ENCODE measurements around the gene MSL1. TPM values are rescaled to one million over a fixed set of nuclear protein-coding genes. Genes with fewer than 3 reads are reported as not detected.

The MSL1 gene
- total RNA-seq, 2 donors from 2014 or later: 95.4 to 108 TPM

DNA sequence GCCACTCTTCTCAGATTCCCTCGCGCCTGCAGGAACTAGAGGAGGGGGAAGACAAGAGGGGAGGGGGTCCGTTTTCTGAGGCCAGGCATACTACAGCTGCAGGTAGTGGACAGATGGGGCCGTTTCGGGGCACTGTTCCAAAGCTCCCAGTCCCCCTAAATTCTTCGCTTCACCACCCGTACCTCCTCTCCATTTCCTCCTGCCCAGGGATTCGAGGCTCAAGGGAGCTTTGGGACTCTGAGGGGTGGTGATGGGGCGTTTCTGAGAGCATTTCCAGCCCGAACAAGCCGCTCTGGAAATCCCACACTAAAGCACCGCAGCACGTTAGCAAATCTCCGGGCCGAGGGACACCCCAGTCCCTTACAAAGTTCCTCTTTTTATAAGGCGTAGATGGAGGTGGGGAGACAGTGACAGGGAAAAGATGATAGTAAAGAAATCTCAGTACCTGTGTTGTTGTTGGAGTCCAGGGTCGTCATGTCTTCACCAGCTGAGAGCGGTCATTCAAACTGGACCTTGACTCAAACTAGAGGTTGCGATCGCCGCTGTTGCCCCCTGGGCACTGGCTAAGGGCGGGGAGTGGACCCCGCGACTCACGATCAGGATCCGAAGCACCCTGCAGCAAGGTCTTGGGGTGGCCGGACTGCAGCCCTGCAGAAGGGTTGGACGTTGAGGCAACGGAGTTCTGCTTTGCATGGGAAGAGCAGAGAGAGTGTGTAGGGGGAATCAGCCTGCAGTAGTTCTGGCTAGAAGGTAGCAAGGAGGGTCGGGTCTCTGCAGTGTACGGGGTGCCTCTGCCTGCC, 22.0 kb upstream of the MSL1 start:
- no peaks in the 10 kb centered on the region for H3K36me3 ChIP-seq (ENCODE audit: control insufficient read depth, insufficient read depth, low read length)
- peaks cover 11% of the 10 kb centered on the region for H3K27me3 ChIP-seq (ENCODE audit: control insufficient read depth, insufficient read depth, low read length, poor library complexity, severe bottlenecking)
- peak overlapping the region; percentile 79 for H3K4me3 ChIP-seq (ENCODE audit: low read length)
- Mint-ChIP-seq H3K27me3 (ENCODE audit: insufficient read depth) (peaks cover 57% of the 10 kb centered on the region), H3K27ac (peak overlapping the region; percentile 95), H3K4me3 (peak overlapping the region; percentile 53), H3K36me3 (ENCODE audit: low read depth) (peaks cover 12% of the 10 kb centered on the region), H3K4me1 (peaks cover 42% of the 10 kb centered on the region), H3K9me3 (peaks cover 10% of the 10 kb centered on the region)
- H3K9me3 ChIP-seq (ENCODE audit: control insufficient read depth, low read length): no peaks in the 10 kb centered on the region
- 17 to 34% methylated on average over 13 to 29 of the region's 31 CpGs for WGBS, 2 experiments (ENCODE audit: insufficient coverage in 1 of 2, insufficient read length in 1 of 2)
- TF ChIP-seq, protein P1, sequence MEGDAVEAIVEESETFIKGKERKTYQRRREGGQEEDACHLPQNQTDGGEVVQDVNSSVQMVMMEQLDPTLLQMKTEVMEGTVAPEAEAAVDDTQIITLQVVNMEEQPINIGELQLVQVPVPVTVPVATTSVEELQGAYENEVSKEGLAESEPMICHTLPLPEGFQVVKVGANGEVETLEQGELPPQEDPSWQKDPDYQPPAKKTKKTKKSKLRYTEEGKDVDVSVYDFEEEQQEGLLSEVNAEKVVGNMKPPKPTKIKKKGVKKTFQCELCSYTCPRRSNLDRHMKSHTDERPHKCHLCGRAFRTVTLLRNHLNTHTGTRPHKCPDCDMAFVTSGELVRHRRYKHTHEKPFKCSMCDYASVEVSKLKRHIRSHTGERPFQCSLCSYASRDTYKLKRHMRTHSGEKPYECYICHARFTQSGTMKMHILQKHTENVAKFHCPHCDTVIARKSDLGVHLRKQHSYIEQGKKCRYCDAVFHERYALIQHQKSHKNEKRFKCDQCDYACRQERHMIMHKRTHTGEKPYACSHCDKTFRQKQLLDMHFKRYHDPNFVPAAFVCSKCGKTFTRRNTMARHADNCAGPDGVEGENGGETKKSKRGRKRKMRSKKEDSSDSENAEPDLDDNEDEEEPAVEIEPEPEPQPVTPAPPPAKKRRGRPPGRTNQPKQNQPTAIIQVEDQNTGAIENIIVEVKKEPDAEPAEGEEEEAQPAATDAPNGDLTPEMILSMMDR (conservative IDR thresholded peaks at IDR 0.05): no peak
- no peak overlapping the region for H3K27ac ChIP-seq (ENCODE audit: low read depth, low read length)
- H3K9ac ChIP-seq (ENCODE audit: extremely low read depth, low read length, poor library complexity, severe bottlenecking): no peak overlapping the region
- DNase-seq: peak; percentile 68
- peaks cover 5% of the 10 kb centered on the region for H3K4me1 ChIP-seq (ENCODE audit: control insufficient read depth, insufficient read depth, low read length)

DNA sequence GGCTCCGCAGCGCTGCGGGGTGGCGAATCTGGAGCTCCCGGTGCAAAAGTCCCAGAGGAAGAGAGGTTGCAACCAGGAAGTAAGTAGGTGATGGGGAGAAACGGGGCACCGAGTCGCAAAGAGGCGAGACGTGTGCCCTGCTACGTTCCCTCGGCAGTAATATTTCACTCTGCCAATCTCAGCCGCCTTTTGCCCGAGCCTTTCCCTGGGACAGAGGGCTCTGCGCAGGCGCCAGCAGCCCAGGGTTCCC, 21.4 kb upstream of the MSL1 start, which contains the start of gene NR1D1:
TSS of gene NR1D1 (minus strand) at position 171 of the 250 bp plus-strand sequence. CDS start 495 bp downstream, outside the sequence.
- WGBS, 2 experiments (ENCODE audit: insufficient coverage in 1 of 2, insufficient read length in 1 of 2): 0 to 1% methylated on average over 4 to 16 of the region's 16 CpGs
- peaks cover 9% of the 10 kb centered on the region for H3K36me3 Mint-ChIP-seq (ENCODE audit: low read depth)
- no peak within 1 kb of the TSS for H3K9ac ChIP-seq (ENCODE audit: extremely low read depth, low read length, poor library complexity, severe bottlenecking)
- no peak within 1 kb of the TSS for H3K27ac ChIP-seq (ENCODE audit: low read depth, low read length)
- DNase-seq: no peak
- H3K4me1 ChIP-seq (ENCODE audit: control insufficient read depth, insufficient read depth, low read length): peaks cover 5% of the 10 kb centered on the region
- H3K4me3 ChIP-seq (ENCODE audit: low read length): peak within 1 kb of the TSS; percentile 79
- H3K4me3 Mint-ChIP-seq: peak within 1 kb of the TSS; percentile 53
- H3K36me3 ChIP-seq (ENCODE audit: control insufficient read depth, insufficient read depth, low read length): no peaks in the 10 kb centered on the region
- H3K9me3 Mint-ChIP-seq: peaks cover 10% of the 10 kb centered on the region
- H3K27me3 Mint-ChIP-seq (ENCODE audit: insufficient read depth): peaks cover 62% of the 10 kb centered on the region
- H3K27ac Mint-ChIP-seq: peak within 1 kb of the TSS; percentile 95
- H3K9me3 ChIP-seq (ENCODE audit: control insufficient read depth, low read length): no peaks in the 10 kb centered on the region
- TF ChIP-seq, protein P1 (conservative IDR thresholded peaks at IDR 0.05): no peak
- peaks cover 46% of the 10 kb centered on the region for H3K4me1 Mint-ChIP-seq
- peaks cover 11% of the 10 kb centered on the region for H3K27me3 ChIP-seq (ENCODE audit: control insufficient read depth, insufficient read depth, low read length, poor library complexity, severe bottlenecking)

DNA sequence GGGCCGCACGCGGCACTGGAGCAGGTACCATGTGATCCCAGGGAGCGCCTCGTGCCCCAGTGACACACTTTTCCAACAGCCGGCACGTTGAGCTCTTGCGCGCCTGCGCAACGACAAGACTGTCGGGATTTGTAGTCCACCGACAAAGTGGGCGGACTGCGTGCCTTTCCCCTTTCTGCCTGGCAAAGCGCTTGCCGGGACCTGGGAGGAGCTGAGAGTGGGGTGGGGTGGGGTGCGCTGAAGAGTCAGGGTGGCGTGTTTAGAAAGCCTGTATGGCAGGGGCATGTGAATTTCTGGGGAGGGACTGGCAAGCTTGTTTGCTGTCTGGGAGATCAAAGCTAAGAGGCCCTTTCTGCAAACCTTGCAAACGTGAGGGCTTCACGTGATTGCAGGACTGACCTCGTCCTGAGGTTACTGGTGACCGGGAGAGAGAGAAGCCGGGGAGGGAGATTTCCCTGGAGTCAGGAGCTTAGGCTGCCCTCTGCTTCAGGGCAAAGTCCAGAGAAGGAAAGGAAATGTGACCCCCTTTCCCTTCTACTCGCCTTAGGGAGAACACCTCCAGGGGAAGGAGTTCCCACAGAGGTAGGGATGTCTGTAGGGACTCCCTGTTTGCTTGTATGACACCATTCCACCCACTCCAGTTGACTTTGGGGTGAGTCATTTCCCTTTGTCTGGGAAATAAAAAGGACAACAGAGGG, 21.0 kb upstream of the MSL1 start:
- H3K27me3 ChIP-seq (ENCODE audit: control insufficient read depth, insufficient read depth, low read length, poor library complexity, severe bottlenecking): peaks cover 16% of the 10 kb centered on the region
- peaks cover 67% of the 10 kb centered on the region for H3K27me3 Mint-ChIP-seq (ENCODE audit: insufficient read depth)
- H3K4me1 Mint-ChIP-seq: peaks cover 51% of the 10 kb centered on the region
- peak overlapping the region; percentile 79 for H3K4me3 ChIP-seq (ENCODE audit: low read length)
- H3K4me1 ChIP-seq (ENCODE audit: control insufficient read depth, insufficient read depth, low read length): peaks cover 5% of the 10 kb centered on the region
- no peak overlapping the region for H3K9ac ChIP-seq (ENCODE audit: extremely low read depth, low read length, poor library complexity, severe bottlenecking)
- DNase-seq: peak; percentile 100
- peak overlapping the region; percentile 95 for H3K27ac Mint-ChIP-seq
- TF ChIP-seq, protein P1 (conservative IDR thresholded peaks at IDR 0.05): no peak
- H3K9me3 Mint-ChIP-seq: peaks cover 10% of the 10 kb centered on the region
- H3K36me3 ChIP-seq (ENCODE audit: control insufficient read depth, insufficient read depth, low read length): no peaks in the 10 kb centered on the region
- no peaks in the 10 kb centered on the region for H3K9me3 ChIP-seq (ENCODE audit: control insufficient read depth, low read length)
- H3K27ac ChIP-seq (ENCODE audit: low read depth, low read length): no peak overlapping the region
- WGBS, 2 experiments (ENCODE audit: insufficient coverage in 1 of 2, insufficient read length in 1 of 2): 2 to 3% methylated on average over 10 to 24 of the region's 25 CpGs
- peak overlapping the region; percentile 53 for H3K4me3 Mint-ChIP-seq
- peaks cover 6% of the 10 kb centered on the region for H3K36me3 Mint-ChIP-seq (ENCODE audit: low read depth)
